Measurements from ENCODE around the gene RDX. TPM values are rescaled to one million over a fixed set of nuclear protein-coding genes. Genes with fewer than 3 reads are reported as not detected.

The RDX gene
- total RNA-seq, 4 donors from 2014 or later: 8.3 to 113 (median 13.7) TPM

DNA sequence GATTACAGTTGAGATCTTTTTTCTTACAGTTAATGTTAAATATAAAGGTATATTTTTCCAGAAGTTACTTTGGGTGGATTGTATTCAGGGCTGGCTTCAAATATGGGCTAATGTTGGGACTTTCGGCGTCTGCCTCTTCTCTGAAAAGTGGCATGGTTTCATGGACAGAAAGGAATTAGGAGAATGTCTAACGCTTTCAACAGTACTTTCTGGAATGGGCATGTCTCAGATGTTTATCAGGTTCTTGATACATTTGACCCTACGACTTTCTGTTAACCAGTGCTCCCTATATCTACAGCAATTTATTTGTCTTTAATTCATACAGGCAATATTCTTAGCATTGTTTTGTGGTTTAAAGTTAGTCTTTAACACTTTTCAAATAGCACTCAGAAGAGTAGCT, 169.5 kb downstream of the RDX start:
- no peak for TF ChIP-seq POLR2A (IDR thresholded peaks at IDR 0.05)
- TF ChIP-seq, protein P1, sequence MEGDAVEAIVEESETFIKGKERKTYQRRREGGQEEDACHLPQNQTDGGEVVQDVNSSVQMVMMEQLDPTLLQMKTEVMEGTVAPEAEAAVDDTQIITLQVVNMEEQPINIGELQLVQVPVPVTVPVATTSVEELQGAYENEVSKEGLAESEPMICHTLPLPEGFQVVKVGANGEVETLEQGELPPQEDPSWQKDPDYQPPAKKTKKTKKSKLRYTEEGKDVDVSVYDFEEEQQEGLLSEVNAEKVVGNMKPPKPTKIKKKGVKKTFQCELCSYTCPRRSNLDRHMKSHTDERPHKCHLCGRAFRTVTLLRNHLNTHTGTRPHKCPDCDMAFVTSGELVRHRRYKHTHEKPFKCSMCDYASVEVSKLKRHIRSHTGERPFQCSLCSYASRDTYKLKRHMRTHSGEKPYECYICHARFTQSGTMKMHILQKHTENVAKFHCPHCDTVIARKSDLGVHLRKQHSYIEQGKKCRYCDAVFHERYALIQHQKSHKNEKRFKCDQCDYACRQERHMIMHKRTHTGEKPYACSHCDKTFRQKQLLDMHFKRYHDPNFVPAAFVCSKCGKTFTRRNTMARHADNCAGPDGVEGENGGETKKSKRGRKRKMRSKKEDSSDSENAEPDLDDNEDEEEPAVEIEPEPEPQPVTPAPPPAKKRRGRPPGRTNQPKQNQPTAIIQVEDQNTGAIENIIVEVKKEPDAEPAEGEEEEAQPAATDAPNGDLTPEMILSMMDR (IDR thresholded peaks at IDR 0.05): no peak
- DNase-seq: no peak
- H3K4me3 ChIP-seq: no peak overlapping the region
- no peaks in the 10 kb centered on the region for H3K4me1 ChIP-seq
- no peaks in the 10 kb centered on the region for H3K27me3 ChIP-seq
- H3K9me3 ChIP-seq: no peaks in the 10 kb centered on the region
- no peaks in the 10 kb centered on the region for H3K36me3 ChIP-seq
- no peak overlapping the region for H3K27ac ChIP-seq

DNA sequence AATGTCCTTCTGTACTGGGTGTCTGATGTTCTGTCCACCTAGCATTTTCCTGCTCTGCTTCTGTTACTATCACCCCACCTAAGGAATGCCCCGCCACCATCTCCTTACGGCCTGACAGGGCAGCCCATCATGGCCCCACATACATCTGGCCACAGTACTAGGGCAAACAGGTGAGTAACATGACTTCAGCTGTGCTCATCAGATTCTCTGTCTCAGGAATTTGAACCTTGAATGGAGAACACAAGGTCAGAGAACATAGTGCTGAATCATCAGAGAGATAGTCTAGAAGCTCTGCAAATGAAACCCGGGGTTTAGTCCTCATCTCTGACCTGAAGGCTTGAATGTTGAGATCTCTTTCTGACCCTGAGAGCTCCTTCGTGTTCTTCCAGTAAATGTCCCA, 170.8 kb downstream of the RDX start:
- H3K4me1 ChIP-seq: no peaks in the 10 kb centered on the region
- no peak overlapping the region for H3K4me3 ChIP-seq
- H3K27me3 ChIP-seq: no peaks in the 10 kb centered on the region
- no peaks in the 10 kb centered on the region for H3K9me3 ChIP-seq
- no peak overlapping the region for H3K27ac ChIP-seq
- TF ChIP-seq POLR2A (IDR thresholded peaks at IDR 0.05): no peak
- TF ChIP-seq, protein P1 (IDR thresholded peaks at IDR 0.05): no peak
- DNase-seq: no peak
- H3K36me3 ChIP-seq: no peaks in the 10 kb centered on the region

Other genes starting within 250 kb of the RDX start
- gene ZC3H12C, start 203.2 kb downstream of the RDX start, total RNA-seq: 10 to 100 TPM in 3 of 4 donors, 1 to 10 TPM in 1; 5.7 to 17.3 (median 11.4) TPM
- gene FDX1, start 133.3 kb upstream of the RDX start, total RNA-seq: 10 to 100 TPM; 14.0 to 25.0 (median 15.5) TPM